Natural killer cell treated with Interleukin-12 subunit alpha and Interleukin-12 subunit beta and Interleukin-15 and Interleukin-18, amount 100 ng/mL, for 72 hours (primary cell): ENCODE results near the gene PCDHGB5. TPM values are rescaled to one million over a fixed set of nuclear protein-coding genes. Genes with fewer than 3 reads are reported as not detected.
"Not testable (repeated sequence)": the region's sequence is repeated elsewhere in the genome, so short reads cannot be mapped to it uniquely, and the experiment has no call there.

Experiments used
- ATAC-seq, 2 donors: fragments of 150-1000 bp; cut with Tn5 transposase in 1 of 2; sonication (Bioruptor Pico), chemical (Tn5 transposase) in 1 of 2; 2 replicates each; pipeline ENCODE4 v1.10.0; 2021
- DNase-seq: peaks from one replicate; pipeline ENCODE4 v3.0.0; 2022; ENCODE audit warnings: low spot score
- H3K27ac Mint-ChIP-seq, 2 donors: 1 replicate in 1 of 2; 2 replicates in 1 of 2; pipeline ENCODE4 v1.8.0; 2022; ENCODE audit warnings: mixed read lengths in 2 of 2, mild to moderate bottlenecking in 1 of 2, moderate library complexity in 1 of 2
- H3K27me3 Mint-ChIP-seq, 2 donors: 1 replicate in 1 of 2; 2 replicates in 1 of 2; pipeline ENCODE4 v1.8.0; 2022; ENCODE audit warnings: mixed read lengths in 2 of 2
- H3K36me3 Mint-ChIP-seq: one replicate; pipeline ENCODE4 v1.8.0; 2022; ENCODE audit warnings: mixed read lengths
- H3K4me1 Mint-ChIP-seq, 2 donors: 1 replicate in 1 of 2; 2 replicates in 1 of 2; pipeline ENCODE4 v1.8.0; 2022; ENCODE audit warnings: low read depth in 2 of 2, mixed read lengths in 2 of 2, mild to moderate bottlenecking in 1 of 2
- H3K4me3 Mint-ChIP-seq: one replicate; pipeline ENCODE4 v1.8.0; 2022; ENCODE audit warnings: mixed read lengths
- H3K9me3 Mint-ChIP-seq: 2 replicates; pipeline ENCODE4 v1.8.0; 2022; ENCODE audit warnings: mixed read lengths
- total RNA-seq, 2 donors: library from RNA; stranded (reverse); gene quantifications; one replicate each; pipeline ENCODE4 v1.2.3, GENCODE V29; 2022

The PCDHGB5 gene
- total RNA-seq, 2 donors from 2014 or later: 1.7 to 2.8 TPM

DNA sequence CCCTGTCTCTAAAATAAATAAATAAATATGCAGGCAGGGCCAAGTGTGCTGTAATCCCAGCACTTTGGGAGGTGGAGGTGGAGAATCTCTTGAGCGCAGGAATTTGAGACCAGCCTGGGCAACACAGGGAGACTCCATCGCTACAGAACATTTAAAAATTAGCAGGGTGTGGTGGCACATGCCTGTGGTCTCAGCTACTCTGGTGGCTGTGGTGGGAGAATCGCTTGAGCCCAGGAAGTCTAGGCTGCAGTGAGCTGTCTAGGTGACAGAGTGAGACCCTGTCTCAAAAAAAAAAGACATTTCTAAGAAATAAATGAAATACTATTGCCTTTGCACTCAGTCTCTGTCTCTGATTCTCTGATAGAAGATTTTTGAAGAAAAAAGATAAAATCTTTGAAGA, 13.8 kb downstream of the PCDHGB5 start:
- DNase-seq (no peak), ATAC-seq (no peak)
- no peak overlapping the region for H3K27ac Mint-ChIP-seq
- H3K9me3 Mint-ChIP-seq: no peaks in the 10 kb centered on the region
- H3K27me3 Mint-ChIP-seq: peaks cover 21 to 66% of the 10 kb centered on the region in 2 donors
- H3K4me3 Mint-ChIP-seq: no peak overlapping the region
- peaks cover 31 to 43% of the 10 kb centered on the region in 2 donors for H3K4me1 Mint-ChIP-seq
- peaks cover 35% of the 10 kb centered on the region for H3K36me3 Mint-ChIP-seq

DNA sequence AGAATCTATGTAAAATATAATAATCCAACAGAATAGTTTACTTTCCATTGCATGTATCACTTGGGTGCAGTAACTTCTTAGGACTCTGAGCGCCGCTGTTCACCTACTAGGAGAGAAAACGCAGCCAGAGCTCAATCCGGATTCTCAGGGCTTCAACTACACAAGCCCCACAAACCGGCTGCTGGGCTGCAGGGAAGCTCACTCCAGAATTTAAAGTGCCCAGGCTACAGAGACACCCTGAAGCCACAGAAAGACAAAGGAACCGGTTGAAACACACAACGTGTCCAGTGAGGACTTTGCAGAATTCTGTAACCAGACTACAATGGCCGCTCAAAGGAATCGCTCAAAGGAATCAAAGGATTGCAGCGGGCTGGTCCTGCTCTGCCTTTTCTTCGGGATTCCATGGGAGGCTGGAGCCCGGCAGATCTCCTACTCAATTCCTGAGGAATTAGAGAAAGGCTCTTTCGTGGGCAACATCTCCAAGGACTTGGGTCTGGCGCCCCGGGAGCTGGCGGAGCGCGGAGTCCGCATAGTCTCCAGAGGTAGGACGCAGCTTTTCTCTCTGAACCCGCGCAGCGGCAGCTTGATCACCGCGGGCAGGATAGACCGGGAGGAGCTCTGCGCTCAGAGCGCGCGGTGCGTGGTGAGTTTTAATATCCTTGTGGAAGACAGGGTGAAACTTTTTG, 15.2 kb downstream of the PCDHGB5 start, which contains the start of gene PCDHGA10:
TSS of gene PCDHGA10 (plus strand) at position 134 of the 686 bp plus-strand sequence. CDS start at position 323, 189 bp downstream.
- Mint-ChIP-seq H3K9me3 (peaks cover 2% of the 10 kb centered on the region), H3K36me3 (peaks cover 39% of the 10 kb centered on the region), H3K4me1 (peaks cover 31 to 41% of the 10 kb centered on the region in 2 donors), H3K27ac (peak within 1 kb of the TSS; percentile 34 to 58), H3K4me3 (peak within 1 kb of the TSS; percentile 92), H3K27me3 (peaks cover 26 to 62% of the 10 kb centered on the region in 2 donors)
- DNase-seq (no peak), ATAC-seq (peak; percentile 74 to 75)

DNA sequence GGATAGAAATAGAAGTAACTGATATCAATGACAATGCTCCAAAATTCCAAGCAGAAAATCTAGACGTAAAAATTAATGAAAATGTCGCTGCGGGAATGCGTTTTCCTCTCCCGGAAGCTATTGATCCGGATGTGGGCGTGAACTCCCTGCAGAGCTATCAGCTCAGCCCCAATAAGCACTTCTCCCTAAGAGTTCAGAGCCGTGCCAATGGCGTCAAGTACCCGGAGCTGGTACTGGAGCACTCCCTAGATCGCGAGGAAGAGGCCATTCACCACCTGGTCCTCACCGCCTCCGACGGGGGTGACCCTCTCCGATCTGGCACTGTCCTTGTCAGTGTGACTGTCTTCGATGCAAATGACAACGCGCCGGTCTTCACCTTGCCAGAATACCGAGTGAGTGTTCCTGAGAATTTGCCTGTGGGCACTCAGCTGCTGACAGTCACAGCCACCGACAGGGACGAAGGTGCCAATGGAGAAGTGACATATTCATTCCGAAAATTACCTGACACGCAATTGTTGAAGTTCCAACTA, 15.9 kb downstream of the PCDHGB5 start:
- Mint-ChIP-seq H3K27ac (peak overlapping the region; percentile 34 to 58), H3K27me3 (peaks cover 28 to 62% of the 10 kb centered on the region in 2 donors), H3K36me3 (peaks cover 40% of the 10 kb centered on the region), H3K4me3 (peak overlapping the region; percentile 92), H3K4me1 (peaks cover 30 to 43% of the 10 kb centered on the region in 2 donors), H3K9me3 (peaks cover 5% of the 10 kb centered on the region)
- DNase-seq: no peak
- no peak for ATAC-seq

DNA sequence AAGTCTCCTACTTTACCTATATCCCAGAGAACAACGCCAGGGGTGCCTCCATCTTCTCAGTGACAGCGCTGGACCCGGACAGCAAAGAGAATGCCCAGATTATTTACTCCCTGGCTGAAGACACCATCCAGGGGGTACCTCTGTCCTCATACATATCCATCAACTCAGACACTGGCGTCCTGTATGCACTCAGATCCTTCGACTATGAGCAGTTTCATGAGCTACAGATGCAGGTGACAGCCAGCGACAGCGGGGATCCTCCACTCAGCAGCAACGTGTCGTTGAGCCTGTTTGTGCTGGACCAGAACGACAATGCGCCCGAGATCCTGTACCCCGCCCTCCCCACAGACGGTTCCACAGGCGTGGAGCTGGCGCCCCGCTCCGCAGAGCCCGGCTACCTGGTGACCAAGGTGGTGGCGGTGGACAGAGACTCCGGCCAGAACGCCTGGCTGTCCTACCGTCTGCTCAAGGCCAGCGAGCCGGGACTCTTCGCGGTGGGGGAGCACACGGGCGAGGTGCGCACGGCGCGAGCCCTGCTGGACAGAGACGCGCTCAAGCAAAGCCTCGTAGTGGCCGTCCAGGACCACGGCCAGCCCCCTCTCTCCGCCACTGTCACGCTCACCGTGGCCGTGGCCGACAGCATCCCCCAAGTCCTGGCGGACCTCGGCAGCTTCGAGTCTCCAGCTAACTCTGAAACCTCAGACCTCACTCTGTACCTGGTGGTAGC, 17.0 kb downstream of the PCDHGB5 start:
- peak overlapping the region; percentile 62 for H3K4me3 Mint-ChIP-seq
- not testable (repeated sequence) for ATAC-seq, H3K27ac Mint-ChIP-seq, H3K9me3 Mint-ChIP-seq, DNase-seq
- peaks cover 36% of the 10 kb centered on the region for H3K36me3 Mint-ChIP-seq
- H3K27me3 Mint-ChIP-seq: peaks cover 27 to 60% of the 10 kb centered on the region in 2 donors
- peaks cover 24 to 45% of the 10 kb centered on the region in 2 donors for H3K4me1 Mint-ChIP-seq

DNA sequence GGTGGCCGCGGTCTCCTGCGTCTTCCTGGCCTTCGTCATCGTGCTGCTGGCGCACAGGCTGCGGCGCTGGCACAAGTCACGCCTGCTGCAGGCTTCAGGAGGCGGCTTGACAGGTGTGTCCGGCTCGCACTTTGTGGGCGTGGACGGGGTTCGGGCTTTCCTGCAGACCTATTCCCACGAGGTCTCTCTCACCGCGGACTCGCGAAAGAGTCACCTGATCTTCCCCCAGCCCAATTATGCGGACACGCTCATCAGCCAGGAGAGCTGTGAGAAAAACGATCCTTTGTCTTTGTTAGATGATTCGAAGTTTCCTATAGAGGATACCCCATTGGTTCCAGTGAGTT, 17.5 kb downstream of the PCDHGB5 start:
- H3K27ac Mint-ChIP-seq, DNase-seq, ATAC-seq, H3K9me3 Mint-ChIP-seq: not testable (repeated sequence)
- peaks cover 33% of the 10 kb centered on the region for H3K36me3 Mint-ChIP-seq
- peak overlapping the region; percentile 62 for H3K4me3 Mint-ChIP-seq
- H3K27me3 Mint-ChIP-seq: peaks cover 25 to 60% of the 10 kb centered on the region in 2 donors
- peaks cover 22 to 42% of the 10 kb centered on the region in 2 donors for H3K4me1 Mint-ChIP-seq

DNA sequence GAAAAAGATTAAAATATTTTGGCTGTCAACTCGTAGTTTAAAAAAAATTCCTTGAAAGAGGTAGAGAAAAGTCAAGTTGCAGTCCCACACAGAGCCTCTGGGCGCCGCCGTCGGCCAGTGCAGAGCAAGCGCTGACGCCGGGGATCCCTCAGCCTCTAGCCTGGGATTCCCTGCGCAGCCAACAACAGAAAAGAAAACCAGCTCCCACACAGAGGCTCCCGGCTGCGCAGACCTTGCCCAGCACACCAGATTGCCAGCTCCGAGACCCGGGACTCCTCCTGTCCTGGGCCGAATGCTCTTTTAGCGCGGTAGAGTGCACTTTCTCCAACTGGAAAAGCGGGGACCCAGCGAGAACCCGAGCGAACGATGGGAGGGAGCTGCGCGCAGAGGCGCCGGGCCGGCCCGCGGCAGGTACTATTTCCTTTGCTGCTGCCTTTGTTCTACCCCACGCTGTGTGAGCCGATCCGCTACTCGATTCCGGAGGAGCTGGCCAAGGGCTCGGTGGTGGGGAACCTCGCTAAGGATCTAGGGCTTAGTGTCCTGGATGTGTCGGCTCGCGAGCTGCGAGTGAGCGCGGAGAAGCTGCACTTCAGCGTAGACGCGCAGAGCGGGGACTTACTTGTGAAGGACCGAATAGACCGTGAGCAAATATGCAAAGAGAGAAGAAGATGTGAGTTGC, 19.9 kb downstream of the PCDHGB5 start, which contains the start of gene PCDHGB7:
TSS of gene PCDHGB7 (plus strand) at position 184 of the 679 bp plus-strand sequence. CDS start at position 367, 183 bp downstream.
- H3K36me3 Mint-ChIP-seq: peaks cover 30% of the 10 kb centered on the region

DNA sequence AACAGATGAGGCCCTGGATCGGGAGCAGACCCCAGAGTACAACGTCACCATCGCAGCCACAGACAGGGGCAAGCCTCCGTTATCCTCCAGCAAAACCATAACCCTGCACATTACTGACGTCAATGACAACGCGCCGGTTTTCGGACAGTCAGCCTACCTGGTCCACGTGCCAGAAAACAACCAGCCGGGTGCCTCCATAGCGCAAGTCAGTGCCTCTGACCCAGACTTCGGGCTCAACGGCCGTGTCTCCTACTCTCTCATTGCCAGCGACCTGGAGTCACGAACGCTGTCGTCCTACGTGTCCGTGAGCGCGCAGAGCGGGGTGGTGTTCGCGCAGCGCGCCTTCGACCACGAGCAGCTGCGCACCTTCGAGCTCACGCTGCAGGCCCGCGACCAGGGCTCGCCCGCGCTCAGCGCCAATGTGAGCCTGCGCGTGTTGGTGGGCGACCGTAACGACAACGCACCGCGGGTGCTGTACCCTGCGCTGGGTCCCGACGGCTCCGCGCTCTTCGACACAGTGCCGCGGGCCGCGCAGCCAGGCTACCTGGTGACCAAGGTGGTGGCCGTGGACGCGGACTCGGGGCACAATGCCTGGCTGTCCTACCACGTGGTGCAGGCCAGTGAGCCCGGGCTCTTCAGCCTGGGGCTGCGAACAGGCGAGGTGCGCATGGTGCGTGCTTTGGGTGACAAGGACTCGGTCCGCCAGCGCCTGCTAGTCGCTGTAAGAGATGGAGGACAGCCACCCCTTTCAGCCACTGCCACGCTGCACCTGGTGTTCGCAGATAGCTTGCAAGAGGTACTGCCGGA, 21.5 kb downstream of the PCDHGB5 start:
- H3K9me3 Mint-ChIP-seq: peaks cover 7% of the 10 kb centered on the region
- DNase-seq (no peak), ATAC-seq (no peak)
- H3K27ac Mint-ChIP-seq: no peak overlapping the region
- no peak overlapping the region for H3K4me3 Mint-ChIP-seq
- peaks cover 10 to 34% of the 10 kb centered on the region in 2 donors for H3K4me1 Mint-ChIP-seq
- H3K36me3 Mint-ChIP-seq: peaks cover 23% of the 10 kb centered on the region
- H3K27me3 Mint-ChIP-seq: peaks cover 33 to 70% of the 10 kb centered on the region in 2 donors

More for the DNA sequence above, 19.9 kb downstream of the PCDHGB5 start, which contains the start of gene PCDHGB7:
- ATAC-seq (peak; percentile 82 to 92), DNase-seq (peak; percentile 76)
- H3K9me3 Mint-ChIP-seq: not testable (repeated sequence)
- peak within 1 kb of the TSS; percentile 76 for H3K4me3 Mint-ChIP-seq
- peaks cover 35 to 78% of the 10 kb centered on the region in 2 donors for H3K27me3 Mint-ChIP-seq
- H3K27ac Mint-ChIP-seq: peak within 1 kb of the TSS in 1 of 2 donors; percentile 18
- H3K4me1 Mint-ChIP-seq: peaks cover 20 to 51% of the 10 kb centered on the region in 2 donors

DNA sequence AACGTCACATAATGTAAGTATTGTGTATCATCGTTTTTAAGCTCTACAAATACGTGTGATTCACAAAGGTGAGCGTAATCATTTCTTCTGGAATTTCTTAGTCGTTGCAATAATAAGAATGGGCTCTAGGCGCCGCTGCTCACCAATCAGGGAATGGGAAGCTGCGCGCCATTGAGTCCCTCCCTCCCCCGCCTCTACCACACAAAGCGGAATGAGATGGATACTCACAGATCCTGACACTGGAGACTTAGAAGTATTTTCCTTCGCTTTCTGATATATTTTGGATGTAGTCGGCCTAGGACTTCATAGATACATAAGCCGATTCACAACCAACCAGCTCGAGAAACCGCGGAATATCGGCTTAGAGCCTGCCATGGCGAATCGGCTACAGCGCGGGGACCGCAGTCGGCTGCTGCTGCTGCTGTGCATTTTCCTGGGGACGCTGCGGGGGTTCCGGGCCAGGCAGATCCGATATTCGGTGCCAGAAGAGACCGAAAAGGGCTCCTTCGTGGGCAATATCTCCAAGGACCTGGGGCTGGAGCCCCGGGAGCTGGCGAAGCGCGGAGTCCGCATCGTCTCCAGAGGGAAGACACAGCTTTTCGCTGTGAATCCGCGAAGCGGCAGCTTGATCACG, 23.2 kb downstream of the PCDHGB5 start, which contains the start of gene PCDHGA11:
TSS of gene PCDHGA11 (plus strand) at position 197 of the 634 bp plus-strand sequence. CDS start at position 374, 177 bp downstream.
- H3K36me3 Mint-ChIP-seq: peaks cover 20% of the 10 kb centered on the region
- H3K27ac Mint-ChIP-seq: no peak within 1 kb of the TSS

DNA sequence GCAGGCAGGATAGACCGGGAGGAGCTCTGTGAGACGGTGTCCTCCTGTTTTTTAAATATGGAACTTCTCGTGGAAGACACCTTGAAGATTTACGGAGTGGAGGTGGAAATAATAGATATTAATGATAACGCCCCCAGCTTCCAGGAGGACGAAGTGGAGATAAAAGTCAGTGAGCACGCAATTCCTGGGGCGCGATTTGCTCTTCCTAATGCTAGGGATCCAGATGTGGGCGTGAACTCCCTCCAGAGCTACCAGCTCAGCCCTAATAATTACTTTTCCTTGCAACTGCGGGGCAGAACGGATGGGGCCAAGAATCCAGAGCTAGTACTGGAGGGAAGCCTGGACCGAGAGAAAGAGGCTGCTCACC, 23.7 kb downstream of the PCDHGB5 start:
- no peak for DNase-seq
- peaks cover 20% of the 10 kb centered on the region for H3K36me3 Mint-ChIP-seq
- H3K27ac Mint-ChIP-seq: no peak overlapping the region
- peaks cover 6 to 23% of the 10 kb centered on the region in 2 donors for H3K4me1 Mint-ChIP-seq
- no peak for ATAC-seq
- H3K4me3 Mint-ChIP-seq: peak overlapping the region; percentile 79
- peaks cover 7% of the 10 kb centered on the region for H3K9me3 Mint-ChIP-seq
- H3K27me3 Mint-ChIP-seq: peaks cover 36 to 61% of the 10 kb centered on the region in 2 donors

More for the DNA sequence above, 23.2 kb downstream of the PCDHGB5 start, which contains the start of gene PCDHGA11:
- H3K9me3 Mint-ChIP-seq: peaks cover 7% of the 10 kb centered on the region
- H3K4me1 Mint-ChIP-seq: peaks cover 6 to 23% of the 10 kb centered on the region in 2 donors
- peaks cover 36 to 66% of the 10 kb centered on the region in 2 donors for H3K27me3 Mint-ChIP-seq
- H3K4me3 Mint-ChIP-seq: peak within 1 kb of the TSS; percentile 79
- no peak for DNase-seq
- peak; percentile 50 to 62 for ATAC-seq

DNA sequence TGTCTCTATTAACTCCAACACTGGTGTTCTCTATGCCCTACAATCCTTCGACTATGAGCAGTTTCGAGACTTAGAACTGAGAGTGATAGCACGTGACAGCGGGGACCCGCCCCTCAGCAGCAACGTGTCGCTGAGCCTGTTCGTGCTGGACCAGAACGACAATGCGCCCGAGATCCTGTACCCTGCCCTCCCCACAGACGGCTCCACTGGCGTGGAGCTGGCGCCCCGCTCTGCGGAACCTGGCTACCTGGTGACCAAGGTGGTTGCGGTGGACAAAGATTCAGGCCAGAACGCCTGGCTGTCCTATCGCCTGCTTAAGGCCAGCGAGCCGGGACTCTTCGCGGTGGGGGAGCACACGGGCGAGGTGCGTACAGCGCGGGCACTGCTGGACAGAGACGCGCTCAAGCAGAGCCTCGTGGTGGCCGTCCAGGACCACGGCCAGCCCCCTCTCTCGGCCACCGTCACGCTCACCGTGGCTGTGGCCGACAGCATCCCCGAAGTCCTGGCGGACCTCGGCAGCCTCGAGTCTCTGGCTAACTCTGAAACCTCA, 25.1 kb downstream of the PCDHGB5 start:
- DNase-seq (no peak), ATAC-seq (no peak)
- Mint-ChIP-seq H3K27ac (no peak overlapping the region), H3K4me3 (peak overlapping the region; percentile 18), H3K36me3 (peaks cover 18% of the 10 kb centered on the region), H3K4me1 (peaks cover 5 to 21% of the 10 kb centered on the region in 2 donors), H3K27me3 (peaks cover 38 to 58% of the 10 kb centered on the region in 2 donors), H3K9me3 (peaks cover 7% of the 10 kb centered on the region)

DNA sequence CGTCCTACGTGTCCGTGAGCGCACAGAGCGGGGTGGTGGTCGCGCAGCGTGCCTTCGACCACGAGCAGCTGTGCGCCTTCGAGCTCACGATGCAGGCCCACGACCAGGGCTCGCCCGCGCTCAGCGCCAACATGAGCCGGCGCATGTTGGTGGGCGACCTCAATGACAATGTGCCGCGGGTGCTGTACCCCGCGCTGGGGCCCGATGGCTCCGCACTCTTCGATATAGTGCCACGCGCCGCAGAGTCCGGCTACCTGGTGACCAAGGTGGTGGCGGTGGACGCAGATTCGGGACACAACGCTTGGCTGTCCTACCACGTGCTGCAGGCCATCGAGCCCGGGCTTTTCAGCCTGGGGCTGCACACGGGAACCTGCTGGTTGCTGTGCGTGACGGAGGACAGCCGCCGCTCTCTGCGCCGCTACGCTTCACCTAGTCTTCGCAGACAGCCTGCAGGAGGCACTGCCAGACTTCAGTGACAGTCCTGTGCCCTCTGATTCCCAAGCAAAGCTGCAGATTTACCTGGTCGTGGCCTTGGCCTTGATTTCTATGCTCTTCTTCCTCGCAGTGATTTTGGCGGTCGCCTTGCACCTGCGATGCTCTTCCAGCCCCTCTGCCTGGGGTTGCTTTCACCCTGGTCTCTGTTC, 30.2 kb downstream of the PCDHGB5 start:
- DNase-seq (no peak), ATAC-seq (peak in 1 of 2 donors; percentile 31)
- Mint-ChIP-seq H3K9me3 (no peaks in the 10 kb centered on the region), H3K4me1 (peaks cover 7 to 14% of the 10 kb centered on the region in 2 donors), H3K4me3 (no peak overlapping the region), H3K36me3 (peaks cover 29% of the 10 kb centered on the region), H3K27ac (no peak overlapping the region), H3K27me3 (peaks cover 38 to 48% of the 10 kb centered on the region in 2 donors)
